Inferior parietal cortex (tissue), 1 donor: ENCODE data around the gene CYS1.
"Not testable (repeated sequence)": the region's sequence is repeated elsewhere in the genome, so short reads cannot be mapped to it uniquely, and the experiment has no call there.

Source experiments
- DNase-seq: peaks from one replicate; pipeline ENCODE4 v3.0.0-alpha.2; 2016; ENCODE audit errors: extremely low spot score

Gene CYS1

GRCh38 chr2:10079870-10080535, at the start of gene CYS1:
Gene CYS1 (minus strand): TSS chr2:10080411. CDS start chr2:10080223, 188 bp downstream.
- DNase-seq = no peak

GRCh38 chr2:10129490-10129889, 49.3 kb upstream of the CYS1 start:
- DNase-seq = no peak

GRCh38 chr2:10128420-10128819, 48.2 kb upstream of the CYS1 start:
- DNase-seq = no peak

GRCh38 chr2:10126632-10127026, 46.4 kb upstream of the CYS1 start:
- DNase-seq = no peak

GRCh38 chr2:10125842-10126631, 45.8 kb upstream of the CYS1 start:
- no peak for DNase-seq

GRCh38 chr2:10124538-10125045, 44.4 kb upstream of the CYS1 start:
- DNase-seq = peak; percentile 83

GRCh38 chr2:10123281-10123680, 43.1 kb upstream of the CYS1 start:
- no peak for DNase-seq

GRCh38 chr2:10122500-10123280, 42.5 kb upstream of the CYS1 start, which contains the start of gene RRM2:
Gene RRM2 (plus strand): TSS chr2:10122739. CDS start chr2:10122799, 60 bp downstream.
- peak; percentile 89 for DNase-seq

GRCh38 chr2:10120877-10121574, 40.8 kb upstream of the CYS1 start:
- no peak for DNase-seq

- peak; percentile 77 for DNase-seq
Measured at GRCh38 chr2:10120158-10120876, 40.1 kb upstream of the CYS1 start.

GRCh38 chr2:10119601-10120157, 39.5 kb upstream of the CYS1 start:
- DNase-seq = no peak

- no peak for DNase-seq
Measured at GRCh38 chr2:10119027-10119325, 38.8 kb upstream of the CYS1 start.

- no peak for DNase-seq
Measured at GRCh38 chr2:10109311-10109710, 29.1 kb upstream of the CYS1 start.

GRCh38 chr2:10104906-10105305, 24.7 kb upstream of the CYS1 start:
- not testable (repeated sequence) for DNase-seq

- DNase-seq = no peak
Measured at GRCh38 chr2:10103179-10103578, 23.0 kb upstream of the CYS1 start.

GRCh38 chr2:10101491-10101890, 21.3 kb upstream of the CYS1 start:
- DNase-seq = no peak

GRCh38 chr2:10097352-10098148, 17.3 kb upstream of the CYS1 start:
- DNase-seq = peak; percentile 53

- no peak for DNase-seq
Measured at GRCh38 chr2:10096641-10097040, 16.4 kb upstream of the CYS1 start.

GRCh38 chr2:10095175-10095574, 15.0 kb upstream of the CYS1 start:
- DNase-seq = no peak

GRCh38 chr2:10094271-10094814, 14.1 kb upstream of the CYS1 start:
- DNase-seq = no peak
